ENCODE results near the gene KIAA0513. TPM values are rescaled to one million over a fixed set of nuclear protein-coding genes. Genes with fewer than 3 reads are reported as not detected.
A peak's percentile ranks its signal among the peaks of the same experiment; 100 is the strongest.

KIAA0513 gene
- polyA plus RNA-seq, 1 donor (not counting 4 experiments of a cell fraction or from before 2014, with no cell fraction given), result 3.3 TPM

GRCh38 chr16:85010446-85010930, 17.1 kb upstream of the KIAA0513 start:
- dilution Hi-C loops (cut with MboI; ENCODE audit: extremely low pct_ligation_motif_present, low sequenced_read_pairs), result no loop called here
- H3K4me3 ChIP-seq (ENCODE audit: control insufficient read depth in 2 of 3, extremely low read depth in 1 of 3, insufficient read depth in 2 of 3, low read depth in 1 of 3, low read length in 3 of 3), result peak overlapping the region; percentile 85 to 98 (median 91)
- H3K79me2 ChIP-seq (ENCODE audit: control insufficient read depth, insufficient read depth, low read length), result peaks cover 47% of the 10 kb centered on the region
- peaks cover 0 to 2% of the 10 kb centered on the region in 2 experiments for H3K36me3 ChIP-seq (ENCODE audit: control insufficient read depth in 2 of 2, extremely low read depth in 1 of 2, insufficient read depth in 2 of 2, low read length in 2 of 2)
- H3K9me1 ChIP-seq (ENCODE audit: control insufficient read depth, extremely low read depth, insufficient read depth, low read length), result peaks cover 2% of the 10 kb centered on the region
- H3K27ac ChIP-seq (ENCODE audit: control insufficient read depth, insufficient read depth, low read length), result peak overlapping the region; percentile 92
- DNase-seq (ENCODE audit: low read depth, low spot score) (no peak), FAIRE-seq (no peak)
- H3K4me1 ChIP-seq (ENCODE audit: control insufficient read depth, extremely low read depth, insufficient read depth, low read length), result peaks cover 25% of the 10 kb centered on the region
- H3K27me3 ChIP-seq (ENCODE audit: control insufficient read depth, extremely low read depth, insufficient read depth, low read length), result no peaks in the 10 kb centered on the region
- no peak for TF ChIP-seq CTCF (optimal IDR thresholded peaks at IDR 0.05 in 1 of 3, IDR thresholded peaks at IDR 0.05 in 1 of 3, conservative IDR thresholded peaks at IDR 0.05 in 1 of 3; ENCODE audit: extremely low read depth in 1 of 3, insufficient read depth in 2 of 3, low read length in 3 of 3)
- no peak for TF ChIP-seq EZH2 (IDR thresholded peaks at IDR 0.05; ENCODE audit: low read length)
- H2AFZ ChIP-seq (ENCODE audit: control insufficient read depth, low read length), result peak overlapping the region; percentile 56
- no peaks in the 10 kb centered on the region for H4K20me1 ChIP-seq (ENCODE audit: control insufficient read depth, extremely low read depth, insufficient read depth, low read length)
- no peaks in the 10 kb centered on the region for H3K9me3 ChIP-seq (ENCODE audit: control insufficient read depth, low read depth, low read length)
- H3K4me2 ChIP-seq (ENCODE audit: control insufficient read depth, extremely low read depth, insufficient read depth, low read depth, low read length), result peak overlapping the region; percentile 94
- H3K9ac ChIP-seq (ENCODE audit: control insufficient read depth, extremely low read depth, insufficient read depth, low read length), result peak overlapping the region; percentile 91

- Histone ChIP-seq H4K20me1 (ENCODE audit: control insufficient read depth, extremely low read depth, insufficient read depth, low read length) (no peaks in the 10 kb centered on the region), H3K9me1 (ENCODE audit: control insufficient read depth, extremely low read depth, insufficient read depth, low read length) (peaks cover 2% of the 10 kb centered on the region), H2AFZ (ENCODE audit: control insufficient read depth, low read length) (peak within 1 kb of the TSS; percentile 96), H3K27ac (ENCODE audit: control insufficient read depth, insufficient read depth, low read length) (peak within 1 kb of the TSS; percentile 92), H3K9me3 (ENCODE audit: control insufficient read depth, low read depth, low read length) (no peaks in the 10 kb centered on the region), H3K4me2 (ENCODE audit: control insufficient read depth, extremely low read depth, insufficient read depth, low read depth, low read length) (peak within 1 kb of the TSS; percentile 94), H3K9ac (ENCODE audit: control insufficient read depth, extremely low read depth, insufficient read depth, low read length) (peak within 1 kb of the TSS; percentile 91), H3K4me3 (ENCODE audit: control insufficient read depth in 2 of 3, extremely low read depth in 1 of 3, insufficient read depth in 2 of 3, low read depth in 1 of 3, low read length in 3 of 3) (peak within 1 kb of the TSS; percentile 85 to 98 (median 91)), H3K36me3 (ENCODE audit: control insufficient read depth in 2 of 2, extremely low read depth in 1 of 2, insufficient read depth in 2 of 2, low read length in 2 of 2) (peaks cover 0 to 2% of the 10 kb centered on the region in 2 experiments), H3K4me1 (ENCODE audit: control insufficient read depth, extremely low read depth, insufficient read depth, low read length) (peaks cover 18% of the 10 kb centered on the region), H3K79me2 (ENCODE audit: control insufficient read depth, insufficient read depth, low read length) (peaks cover 47% of the 10 kb centered on the region), H3K27me3 (ENCODE audit: control insufficient read depth, extremely low read depth, insufficient read depth, low read length) (no peaks in the 10 kb centered on the region)
- dilution Hi-C loops (cut with MboI; ENCODE audit: extremely low pct_ligation_motif_present, low sequenced_read_pairs), result no loop called here
- TF ChIP-seq CTCF (optimal IDR thresholded peaks at IDR 0.05 in 1 of 3, IDR thresholded peaks at IDR 0.05 in 1 of 3, conservative IDR thresholded peaks at IDR 0.05 in 1 of 3; ENCODE audit: extremely low read depth in 1 of 3, insufficient read depth in 2 of 3, low read length in 3 of 3) (peak in 1 of 3 experiments; percentile 7), EZH2 (IDR thresholded peaks at IDR 0.05; ENCODE audit: low read length) (no peak)
- DNase-seq (ENCODE audit: low read depth, low spot score) (no peak), FAIRE-seq (no peak)
Observed at GRCh38 chr16:85010931-85011845, 16.4 kb upstream of the KIAA0513 start, which contains the start of gene ZDHHC7. Gene ZDHHC7 (minus strand): TSS chr16:85011535. CDS start chr16:84990618, 20,917 bp downstream.
